Testis (tissue), 3 donors: ENCODE results near the gene C1QTNF9B. TPM values are rescaled to one million over a fixed set of nuclear protein-coding genes. Genes with fewer than 3 reads are reported as not detected.

Experiments used
- DNase-seq: peaks from one replicate; pipeline ENCODE4 v3.0.0-alpha.2; 2019
- H3K27ac ChIP-seq, 2 donors: fragments of 200-600 bp; sonication (generic); one replicate each; pipeline ENCODE4 v1.5.1; 2019
- H3K27me3 ChIP-seq: fragments of 200-600 bp; sonication (generic); one replicate; pipeline ENCODE4 v1.5.1; 2019
- H3K36me3 ChIP-seq: fragments of 200-600 bp; sonication (generic); one replicate; pipeline ENCODE4 v1.5.1; 2017; ENCODE audit warnings: low read depth; ENCODE audit errors: missing control alignments
- H3K4me1 ChIP-seq: fragments of 200-600 bp; sonication (generic); one replicate; pipeline ENCODE4 v1.5.1; 2019
- H3K4me3 ChIP-seq, 2 donors: fragments of 200-600 bp; sonication (generic); one replicate each; pipeline ENCODE4 v1.5.1; 2017 to 2019
- H3K9me3 ChIP-seq: fragments of 200-600 bp; sonication (generic); one replicate; pipeline ENCODE4 v1.5.1; 2017
- CTCF ChIP-seq, 3 experiments: fragments of 450-650 bp in 2 of 3; fragments of 200-600 bp in 1 of 3; sonication (generic) in 1 of 3; IDR thresholded peaks; one replicate each; pipeline ENCODE4 v1.5.1; 2016 to 2019; ENCODE audit warnings: antibody characterized with exemption in 3 of 3, mild to moderate bottlenecking in 2 of 3, moderate library complexity in 1 of 3
- POLR2A ChIP-seq: fragments of 450-650 bp; IDR thresholded peaks from one replicate; pipeline ENCODE4 v1.6.1; 2017; ENCODE audit warnings: antibody characterized with exemption, mild to moderate bottlenecking, moderate library complexity
- WGBS, 2 donors: methylation state at CpG; one replicate each; pipeline ENCODE4 v1.1.5; 2018; 5-methylcytosine and 5-hydroxymethylcytosine counted together
- intact Hi-C: fragments of 100-400 bp; cut with DNase I; formaldehyde crosslinking; loops from one replicate; pipeline ENCODE4 v1.15.1; 2023; ENCODE audit warnings: low total_unique reads
- polyA plus RNA-seq: library from polyadenylated mRNA; stranded (reverse); fragments of 350-450 nt; fragmentation: Illumina TruSeq; extraction: RNeasy Lipid Tissue Mini Kit (QIAGEN cat#74804); gene quantifications from one replicate; pipeline ENCODE4 v1.2.3, GENCODE V29; 2014; ENCODE audit warnings: low read depth, low replicate concordance; ENCODE audit not compliant: insufficient read depth
- total RNA-seq, 2 donors: library from RNA; depleted of rRNA; stranded (reverse); fragments of >200 nt; gene quantifications; one replicate each; pipeline ENCODE4 v1.2.3, GENCODE V29; 2016

Gene C1QTNF9B
- total and polyA plus RNA-seq, 3 donors from 2014 or later = 2.2 to 4.2 (median 2.3) TPM

DNA sequence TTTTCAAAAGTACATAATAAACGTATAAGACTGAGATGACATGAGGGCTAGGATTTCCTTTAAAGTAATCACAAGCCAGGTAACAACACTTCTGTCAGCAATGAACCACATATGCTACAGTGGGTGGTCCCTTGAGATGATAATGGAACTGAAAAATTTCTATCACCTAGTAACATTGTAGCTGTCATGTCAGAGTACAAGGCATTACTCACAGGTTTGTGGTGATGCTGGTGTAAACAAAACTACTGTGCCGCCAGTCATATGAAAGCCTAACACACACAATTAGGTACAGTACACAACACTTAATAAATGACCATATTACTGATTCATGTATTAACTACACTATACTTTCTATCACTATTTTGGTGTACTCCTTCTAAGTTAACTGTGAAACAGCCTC lies 45.0 kb downstream of the C1QTNF9B start:
- DNase-seq = no peak
- TF ChIP-seq CTCF (IDR thresholded peaks at IDR 0.05) (no peak), POLR2A (no peak)
- H3K4me1 ChIP-seq = no peaks in the 10 kb centered on the region
- no peaks in the 10 kb centered on the region for H3K27me3 ChIP-seq
- no peaks in the 10 kb centered on the region for H3K36me3 ChIP-seq
- H3K9me3 ChIP-seq = no peaks in the 10 kb centered on the region
- no peak overlapping the region for H3K4me3 ChIP-seq
- WGBS, 2 donors = 43 to 56% methylated on average over 2 of the region's 2 CpGs
- intact Hi-C loops = no loop called here
- H3K27ac ChIP-seq = no peak overlapping the region

DNA sequence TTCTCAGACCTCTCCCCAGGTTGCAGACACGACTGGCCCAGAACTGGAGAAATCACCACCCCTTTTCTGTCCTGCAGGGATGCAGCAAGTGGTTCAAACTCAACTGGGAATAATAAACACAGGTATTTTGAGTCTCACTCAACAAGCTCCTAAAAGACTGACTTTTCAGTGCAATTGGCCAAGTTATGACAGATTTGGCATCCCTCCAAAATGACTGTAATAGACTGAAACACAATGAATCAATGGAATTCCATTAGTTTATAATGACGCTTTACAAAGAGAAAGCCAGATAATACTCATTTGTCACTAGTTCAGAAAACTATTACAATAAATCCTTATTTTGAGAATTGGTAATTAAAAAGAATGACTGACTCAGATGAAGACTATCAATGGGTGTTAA lies 46.2 kb downstream of the C1QTNF9B start:
- intact Hi-C loops = no loop called here

DNA sequence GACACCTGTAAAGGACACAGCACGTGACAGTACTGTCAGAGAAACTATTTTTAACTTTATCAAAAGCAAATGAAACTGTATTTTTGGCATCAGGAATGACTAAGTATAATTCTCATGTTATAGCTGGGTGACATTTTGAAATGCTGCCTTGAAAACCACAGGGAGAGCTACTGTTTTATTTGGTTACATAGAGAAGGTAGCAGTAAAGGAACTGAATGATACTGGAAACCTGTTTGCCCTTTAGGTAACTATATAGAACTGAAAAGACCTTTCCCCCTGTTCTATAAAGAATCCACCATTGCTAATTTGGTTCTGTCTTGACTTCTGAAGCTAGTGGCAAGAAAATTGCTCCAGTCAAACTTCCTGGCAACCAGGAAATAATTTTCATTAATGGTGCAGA lies 47.2 kb downstream of the C1QTNF9B start:
- DNase-seq = no peak
- H3K27me3 ChIP-seq = no peaks in the 10 kb centered on the region
- no peaks in the 10 kb centered on the region for H3K36me3 ChIP-seq
- no peak overlapping the region for H3K27ac ChIP-seq
- no peaks in the 10 kb centered on the region for H3K9me3 ChIP-seq
- no peak for TF ChIP-seq POLR2A
- TF ChIP-seq CTCF (IDR thresholded peaks at IDR 0.05) = no peak
- intact Hi-C loops = no loop called here
- 87 to 89% methylated on average over 1 of the region's 1 CpG for WGBS, 2 donors
- no peak overlapping the region for H3K4me3 ChIP-seq
- H3K4me1 ChIP-seq = no peaks in the 10 kb centered on the region

More for the DNA sequence above, 46.2 kb downstream of the C1QTNF9B start:
- Histone ChIP-seq H3K36me3 (no peaks in the 10 kb centered on the region), H3K4me3 (no peak overlapping the region), H3K27ac (no peak overlapping the region), H3K4me1 (no peaks in the 10 kb centered on the region), H3K9me3 (no peaks in the 10 kb centered on the region), H3K27me3 (no peaks in the 10 kb centered on the region)
- 86 to 89% methylated on average over 2 of the region's 2 CpGs for WGBS, 2 donors
- TF ChIP-seq CTCF (IDR thresholded peaks at IDR 0.05) (no peak), POLR2A (no peak)
- no peak for DNase-seq

DNA sequence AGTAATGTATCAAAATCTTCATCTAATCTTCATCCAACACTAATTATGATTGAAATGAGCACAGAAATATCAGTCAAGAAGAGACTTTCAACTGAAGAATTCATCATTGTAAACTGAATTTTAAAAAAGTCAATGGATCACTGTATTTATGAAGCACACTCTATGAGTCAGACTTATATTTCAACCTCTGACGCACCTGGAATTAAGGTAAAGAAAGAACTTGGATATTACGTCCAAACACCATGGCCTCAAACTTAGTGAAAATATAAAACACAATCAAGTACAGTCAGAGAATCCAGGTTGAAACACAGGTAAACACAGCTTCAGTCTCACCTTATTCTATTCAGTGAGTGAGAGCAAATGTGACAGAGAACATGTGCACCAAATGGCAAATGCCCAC lies 47.6 kb downstream of the C1QTNF9B start:
- no peak for DNase-seq
- H3K9me3 ChIP-seq = no peaks in the 10 kb centered on the region
- intact Hi-C loops = no loop called here
- H3K36me3 ChIP-seq = no peaks in the 10 kb centered on the region
- TF ChIP-seq POLR2A (no peak), CTCF (IDR thresholded peaks at IDR 0.05) (no peak)
- no peak overlapping the region for H3K27ac ChIP-seq
- no peaks in the 10 kb centered on the region for H3K4me1 ChIP-seq
- WGBS, 2 donors = 91 to 98% methylated on average over 2 of the region's 2 CpGs
- no peaks in the 10 kb centered on the region for H3K27me3 ChIP-seq
- no peak overlapping the region for H3K4me3 ChIP-seq

GRCh38 chr13:23848646-23849141 lies 48.6 kb downstream of the C1QTNF9B start:
- H3K4me3 ChIP-seq = no peak overlapping the region
- WGBS, 2 donors = 66 to 82% methylated on average over 8 of the region's 8 CpGs
- H3K27ac ChIP-seq = no peak overlapping the region
- H3K4me1 ChIP-seq = no peaks in the 10 kb centered on the region
- intact Hi-C loops = no loop called here
- no peak for TF ChIP-seq POLR2A
- no peaks in the 10 kb centered on the region for H3K27me3 ChIP-seq
- H3K9me3 ChIP-seq = no peaks in the 10 kb centered on the region
- no peaks in the 10 kb centered on the region for H3K36me3 ChIP-seq
- DNase-seq = no peak
